Fibroblast of pulmonary artery (primary cell): ENCODE measurements around the gene IFI16.

Source experiments
- DNase-seq: peaks from one replicate; pipeline ENCODE4 v3.0.0-alpha.2; 2010; ENCODE audit warnings: low read depth
- H3K4me3 ChIP-seq: replicated peaks from 2 replicates; pipeline ENCODE4 v1.5.1; 2011; ENCODE audit warnings: low read depth, mild to moderate bottlenecking, control low read depth, low read length, moderate library complexity
- CTCF ChIP-seq: IDR thresholded peaks from 2 replicates; pipeline ENCODE4 v1.5.1; 2011; ENCODE audit warnings: mild to moderate bottlenecking, control low read depth, low read length, inconsistent platforms; ENCODE audit errors: missing control alignments

The IFI16 gene

GRCh38 chr1:158978730-158979129, 31.0 kb upstream of the IFI16 start:
- no peak for DNase-seq

GRCh38 chr1:158979229-158979628, 30.5 kb upstream of the IFI16 start:
- no peak overlapping the region for H3K4me3 ChIP-seq
- DNase-seq, result peak; percentile 6
- no peak for TF ChIP-seq CTCF

More at GRCh38 chr1:158978730-158979129, 31.0 kb upstream of the IFI16 start:
- H3K4me3 ChIP-seq, result no peak overlapping the region
- TF ChIP-seq CTCF, result no peak

GRCh38 chr1:158983235-158983634, 26.5 kb upstream of the IFI16 start:
- DNase-seq, result no peak
- H3K4me3 ChIP-seq, result no peak overlapping the region
- TF ChIP-seq CTCF, result no peak

- no peak for DNase-seq
- H3K4me3 ChIP-seq, result no peak overlapping the region
- no peak for TF ChIP-seq CTCF
Measured at GRCh38 chr1:158984386-158984785, 25.3 kb upstream of the IFI16 start.

GRCh38 chr1:158989424-158989823, 20.3 kb upstream of the IFI16 start:
- no peak for DNase-seq
- TF ChIP-seq CTCF, result no peak

GRCh38 chr1:158992787-158993312, 16.9 kb upstream of the IFI16 start:
- H3K4me3 ChIP-seq, result no peak overlapping the region
- no peak for TF ChIP-seq CTCF
- no peak for DNase-seq

More at GRCh38 chr1:158989424-158989823, 20.3 kb upstream of the IFI16 start:
- H3K4me3 ChIP-seq, result no peak overlapping the region

- no peak for TF ChIP-seq CTCF
- H3K4me3 ChIP-seq, result no peak overlapping the region
- no peak for DNase-seq
Measured at GRCh38 chr1:158996998-158997397, 12.7 kb upstream of the IFI16 start.
